Ureter (tissue), 1 donor: ENCODE data around the gene DAP. TPM values are rescaled to one million over a fixed set of nuclear protein-coding genes. Genes with fewer than 3 reads are reported as not detected.
A peak's percentile ranks its signal among the peaks of the same experiment; 100 is the strongest.
"Not testable (repeated sequence)": the region's sequence is repeated elsewhere in the genome, so short reads cannot be mapped to it uniquely, and the experiment has no call there.

ENCODE experiments used
- DNase-seq: peaks from one replicate; pipeline ENCODE4 v3.0.0-alpha.2; 2020; ENCODE audit warnings: low spot score
- total RNA-seq: library from RNA; stranded (reverse); gene quantifications from one replicate; pipeline ENCODE4 v1.2.4, GENCODE V29; 2023
- donor health status: DM: yes; HTN: yes; CAD: no.

DAP gene
- total RNA-seq, 1 donor from 2014 or later, result 209 TPM

DNA sequence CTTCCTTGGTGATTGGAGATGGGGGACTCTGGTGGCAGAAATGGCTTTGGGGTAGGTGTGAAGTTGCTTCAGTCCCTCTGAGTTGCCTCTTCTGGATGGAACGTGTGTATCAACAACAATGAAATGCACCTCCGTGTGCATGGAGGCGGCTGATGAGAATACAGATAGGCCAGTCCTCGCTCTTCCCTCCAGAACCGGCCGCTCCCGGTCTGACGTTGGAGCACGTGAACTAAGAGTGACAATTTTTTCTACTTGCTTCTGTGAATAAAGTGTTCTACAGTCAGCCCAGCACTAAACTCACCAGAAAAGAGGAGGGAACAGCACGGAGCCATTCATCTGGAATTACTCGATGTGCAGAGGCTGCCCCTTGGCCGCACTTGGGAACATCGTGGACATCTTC is 106.5 kb downstream of the DAP start:
- DNase-seq, result no peak

DNA sequence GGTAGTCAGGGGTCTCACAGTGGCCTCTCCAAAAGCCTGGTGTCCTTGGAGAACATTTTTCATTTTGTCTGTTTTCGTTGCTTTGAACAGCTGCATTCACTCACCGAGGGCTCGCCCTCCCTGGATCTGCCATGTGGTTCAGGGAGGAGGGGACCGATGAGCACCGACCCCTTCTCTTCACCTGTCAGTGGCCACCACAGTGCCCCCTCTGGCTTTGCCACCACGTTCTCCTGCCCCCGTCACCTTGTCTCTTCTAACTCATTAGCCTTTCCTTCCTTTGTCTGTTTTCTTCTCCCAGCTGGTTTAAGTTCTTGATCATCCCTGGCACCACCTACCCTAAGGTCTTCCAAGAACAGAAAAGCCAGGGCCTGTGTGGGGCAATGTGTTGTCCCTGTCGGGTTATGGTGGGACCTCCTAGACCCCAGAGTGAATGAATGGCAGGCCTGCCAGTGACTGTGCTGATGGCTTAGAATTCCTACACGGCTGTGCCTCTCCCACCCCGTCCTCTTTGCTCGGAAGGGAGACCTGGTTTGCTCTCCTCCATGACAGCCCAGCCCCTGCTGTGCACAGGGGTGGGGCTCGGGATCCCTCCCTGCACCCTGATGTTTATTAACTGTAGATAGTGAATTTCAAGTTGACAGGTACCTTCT is 107.2 kb downstream of the DAP start:
- no peak for DNase-seq

DNA sequence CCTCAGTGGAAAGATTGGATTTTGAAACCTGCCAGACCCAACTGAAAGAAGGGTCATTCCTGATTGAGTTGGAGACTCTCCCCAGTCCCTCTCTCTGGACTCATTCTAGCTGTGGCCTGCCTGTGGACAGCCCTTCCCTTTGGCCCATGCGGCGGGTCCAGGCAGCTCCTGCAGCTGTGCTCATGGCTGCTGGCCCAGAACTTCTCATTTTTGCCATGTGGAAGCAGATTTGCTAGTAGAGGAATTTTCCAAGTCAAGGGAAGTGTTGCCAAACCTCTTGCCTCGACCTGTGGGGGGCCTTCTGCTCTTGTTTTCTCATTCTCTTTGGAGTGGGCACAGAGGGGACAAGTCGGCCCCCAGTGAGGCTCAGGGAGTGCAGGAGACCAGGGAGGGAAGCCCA is 108.0 kb downstream of the DAP start:
- peak; percentile 57 for DNase-seq

DNA sequence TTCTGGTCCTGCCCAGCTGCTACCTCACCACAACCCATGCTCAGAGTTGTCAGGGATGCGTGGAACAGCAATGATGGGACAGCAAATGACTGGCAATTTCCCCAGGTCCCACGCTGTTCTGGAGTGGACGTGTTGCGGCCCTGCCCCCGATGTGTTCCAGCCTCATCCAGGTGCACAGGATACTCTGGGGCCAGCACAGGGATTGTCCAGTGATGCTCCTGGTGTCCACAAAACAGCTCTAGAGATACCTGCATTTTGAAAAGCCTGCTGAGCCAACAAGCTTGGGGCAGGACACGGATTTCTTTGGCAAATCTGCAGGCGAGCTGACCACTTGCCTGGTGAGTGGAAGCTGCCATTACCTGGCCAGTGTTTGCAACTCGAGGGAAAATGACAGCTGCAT is 108.4 kb downstream of the DAP start:
- no peak for DNase-seq

DNA sequence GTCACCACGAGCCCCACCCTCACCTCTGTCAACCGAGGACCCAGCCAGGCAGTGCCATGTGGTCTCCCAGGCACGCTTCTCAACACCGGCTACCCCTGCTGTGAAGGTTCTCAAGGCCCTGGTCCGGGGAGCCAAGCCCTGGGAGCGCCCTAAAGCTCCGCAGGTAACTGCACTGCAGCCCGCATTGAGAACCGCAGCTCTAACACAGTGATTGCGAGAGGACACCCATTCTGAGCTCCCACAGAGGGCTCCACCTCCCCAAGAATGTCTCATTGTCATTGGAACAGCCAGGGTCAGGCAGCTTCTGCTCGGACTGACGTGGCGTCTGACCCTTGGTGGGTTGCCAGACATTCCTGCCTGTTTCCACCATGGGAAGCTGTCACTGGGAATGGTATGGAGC is 108.9 kb downstream of the DAP start:
- no peak for DNase-seq

DNA sequence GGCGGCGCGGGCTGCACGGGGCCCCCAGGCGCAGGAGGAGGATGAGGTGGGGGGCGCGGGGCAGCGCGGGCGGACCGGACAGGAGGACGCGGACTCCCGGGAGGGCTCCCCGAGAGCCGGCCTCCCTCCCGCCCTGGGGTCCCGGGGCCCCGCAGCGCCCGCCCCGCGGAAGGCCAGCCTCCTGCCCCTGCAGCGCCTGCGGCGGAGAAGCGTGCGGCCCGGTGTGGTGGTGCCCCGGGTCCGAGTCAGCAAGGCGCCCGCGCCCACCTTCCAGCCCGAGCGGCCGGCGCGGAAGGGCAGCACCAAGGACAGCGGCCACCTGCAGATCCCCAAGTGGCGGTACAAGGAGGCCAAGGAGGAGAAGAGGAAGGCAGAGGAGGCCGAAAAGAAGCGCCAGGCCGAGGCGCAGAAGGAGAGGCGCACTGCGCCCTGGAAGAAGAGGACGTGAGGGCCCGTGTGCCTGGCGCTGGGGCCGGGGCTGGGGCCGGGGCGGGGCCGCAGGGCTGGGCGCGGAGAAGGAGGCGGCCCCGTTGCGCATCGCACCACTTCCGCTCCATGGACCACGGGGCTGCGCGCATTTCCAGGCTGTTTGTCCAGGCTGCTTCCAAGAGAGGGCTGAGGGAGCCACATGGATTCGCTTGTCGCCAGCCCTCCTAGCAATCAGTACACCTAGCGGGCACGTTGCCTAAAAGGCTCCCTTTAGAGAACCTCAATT is 111.2 kb downstream of the DAP start:
- DNase-seq, result no peak

DNA sequence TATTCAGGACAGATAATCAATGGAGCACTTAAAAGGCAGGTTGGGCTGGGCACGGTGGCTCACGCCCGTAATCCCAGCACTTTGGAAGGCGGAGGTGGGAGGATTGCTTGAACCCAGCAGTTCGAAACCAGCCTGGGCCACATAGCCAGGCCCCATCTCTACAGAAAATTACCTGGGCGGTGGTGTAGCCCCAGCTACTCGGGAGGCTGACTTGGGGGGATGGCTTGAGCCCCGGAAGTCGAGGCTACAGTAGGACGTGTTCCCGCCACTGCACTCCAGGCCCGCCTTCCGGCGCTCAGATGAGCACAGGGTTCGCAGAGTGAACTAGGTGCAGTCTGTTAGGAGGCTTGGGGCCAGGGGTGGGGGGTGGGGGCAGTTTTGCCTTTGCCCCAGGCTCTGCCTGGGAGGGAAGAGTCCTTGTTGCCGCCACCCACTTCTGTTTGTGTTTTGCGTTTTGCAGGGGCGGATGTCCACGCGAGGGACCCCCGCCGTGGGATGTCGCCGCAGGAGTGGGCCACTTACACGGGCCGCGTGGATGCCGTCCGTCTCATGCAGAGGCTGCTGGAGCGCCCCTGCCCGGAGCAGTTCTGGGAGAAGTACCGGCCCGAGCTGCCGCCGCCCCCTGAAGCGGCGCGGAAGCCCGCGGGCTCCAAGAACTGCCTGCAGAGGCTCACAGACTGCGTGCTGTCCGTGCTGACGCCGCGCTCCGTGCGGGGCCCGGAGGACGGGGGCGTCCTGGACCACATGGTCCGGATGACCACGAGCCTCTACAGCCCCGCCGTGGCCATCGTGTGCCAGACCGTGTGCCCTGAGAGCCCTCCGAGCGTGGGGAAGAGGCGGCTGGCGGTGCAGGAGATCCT is 112.0 kb downstream of the DAP start:
- DNase-seq, result no peak

DNA sequence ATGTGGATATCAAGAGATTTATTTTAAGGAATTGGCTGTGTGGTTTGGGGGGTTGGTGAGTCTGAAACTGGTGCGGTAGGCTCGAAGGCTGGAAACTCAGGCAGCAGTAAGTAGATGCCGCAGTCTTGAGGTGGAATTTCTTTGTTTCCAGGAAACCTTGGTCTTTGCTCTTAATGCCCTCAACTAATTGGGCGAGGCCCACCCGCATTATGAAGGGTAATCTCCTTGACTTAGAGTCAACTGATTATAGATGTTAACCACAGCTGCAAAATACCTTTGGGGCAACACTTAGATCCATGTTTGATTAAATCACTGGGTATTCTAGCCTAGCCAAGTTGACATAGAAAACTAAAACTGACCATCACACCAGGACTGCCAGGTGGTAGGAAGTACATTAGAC is 113.4 kb downstream of the DAP start:
- no peak for DNase-seq

DNA sequence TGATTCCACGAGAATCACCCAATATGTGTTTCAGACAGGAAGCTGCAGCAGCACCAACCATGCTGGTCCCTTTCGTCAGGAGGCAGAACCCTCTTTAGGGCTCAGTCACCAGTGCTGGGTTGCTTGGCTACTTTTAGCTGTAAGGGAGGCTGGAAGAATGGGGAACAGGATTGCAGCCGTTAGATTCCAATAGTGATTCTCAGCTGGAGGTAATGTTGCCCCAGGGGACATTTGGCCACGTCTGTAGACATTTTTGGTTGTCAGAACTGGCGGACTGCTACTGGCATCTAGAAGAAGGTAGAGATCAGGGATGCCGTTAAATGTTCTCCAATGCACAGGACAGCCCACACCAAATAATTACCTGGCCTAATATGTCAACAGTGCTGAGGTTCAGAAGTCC is 115.4 kb downstream of the DAP start:
- DNase-seq, result no peak

DNA sequence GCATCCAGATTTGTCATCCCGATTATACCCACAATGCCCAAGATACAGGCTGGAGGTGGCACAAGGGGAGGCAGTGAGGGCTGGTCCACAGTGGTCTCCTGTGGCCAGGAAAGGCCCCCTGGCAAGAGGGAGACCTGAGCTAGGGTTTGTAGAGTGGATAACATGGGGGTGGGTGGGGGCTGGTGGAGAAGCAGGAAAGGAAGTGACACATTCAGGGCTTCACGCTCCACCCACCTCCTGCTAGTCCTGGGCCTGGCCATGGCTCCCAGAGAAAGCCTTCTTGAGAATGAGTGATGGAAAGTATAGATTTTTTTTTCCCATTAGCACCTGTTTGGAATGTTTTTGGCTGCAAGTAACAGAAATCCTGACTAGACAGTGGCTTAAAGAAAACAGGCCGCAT is 115.9 kb downstream of the DAP start:
- no peak for DNase-seq

DNA sequence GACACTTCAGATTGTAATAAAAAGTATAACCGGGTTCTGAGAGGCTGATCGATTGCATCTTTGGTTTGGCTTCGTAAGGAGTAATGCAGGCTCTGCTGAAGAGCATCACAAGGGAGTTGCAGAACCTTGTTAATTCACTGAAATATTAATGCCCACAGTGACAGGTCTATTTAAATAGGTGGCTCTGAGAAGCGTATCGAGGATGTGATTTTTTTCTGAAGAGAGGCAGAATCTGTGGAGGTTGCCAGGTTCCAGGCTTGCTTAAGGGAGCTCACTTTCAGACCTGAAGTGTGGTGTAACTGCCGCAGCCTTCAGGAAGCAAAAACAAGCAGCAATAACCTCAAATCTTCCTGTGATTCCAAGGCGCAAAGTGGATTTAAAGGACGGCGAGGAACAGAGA is 116.8 kb downstream of the DAP start:
- DNase-seq, result no peak

DNA sequence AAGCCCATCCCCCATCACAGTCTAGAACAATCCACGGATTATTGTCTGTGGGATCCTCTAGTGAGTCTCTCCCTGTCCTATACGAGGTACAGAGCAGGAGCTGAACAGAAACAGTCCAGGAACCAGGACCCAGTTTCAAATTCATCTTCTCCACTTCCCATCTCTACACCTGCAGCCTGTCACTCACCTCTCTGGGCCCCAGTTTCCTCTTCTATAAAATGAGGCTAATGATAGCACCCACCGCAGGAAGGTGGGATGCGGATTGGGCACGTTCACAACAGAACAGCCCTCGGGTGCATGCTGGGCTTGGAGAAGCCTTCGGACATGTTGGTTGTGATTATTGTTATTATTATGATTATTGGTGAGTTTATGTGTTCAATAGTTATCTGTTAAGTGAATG is 118.7 kb downstream of the DAP start:
- DNase-seq, result no peak

DNA sequence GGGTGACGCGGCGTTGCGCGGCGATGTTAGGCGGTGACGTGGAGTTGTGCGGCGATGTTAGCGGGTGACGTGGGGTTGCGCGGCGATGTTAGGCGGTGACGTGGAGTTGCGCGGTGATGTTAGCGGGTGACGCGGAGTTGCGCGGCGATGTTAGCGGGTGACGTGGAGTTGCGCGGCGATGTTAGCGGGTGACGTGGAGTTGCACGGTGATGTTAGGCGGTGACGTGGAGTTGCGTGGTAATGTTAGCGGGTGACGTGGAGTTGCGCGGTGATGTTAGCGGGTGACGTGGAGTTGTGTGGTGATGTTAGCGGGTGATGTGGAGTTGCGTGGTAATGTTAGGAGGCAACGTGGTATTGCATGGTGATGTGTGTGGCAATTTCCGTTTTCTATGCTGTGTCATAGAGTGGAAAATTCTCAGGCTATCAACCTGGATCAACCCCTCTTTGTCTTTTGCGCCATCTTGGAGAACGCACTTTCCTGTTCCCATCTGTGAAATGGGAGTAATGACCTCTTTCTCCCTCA is 121.1 kb downstream of the DAP start:
- DNase-seq, result no peak

DNA sequence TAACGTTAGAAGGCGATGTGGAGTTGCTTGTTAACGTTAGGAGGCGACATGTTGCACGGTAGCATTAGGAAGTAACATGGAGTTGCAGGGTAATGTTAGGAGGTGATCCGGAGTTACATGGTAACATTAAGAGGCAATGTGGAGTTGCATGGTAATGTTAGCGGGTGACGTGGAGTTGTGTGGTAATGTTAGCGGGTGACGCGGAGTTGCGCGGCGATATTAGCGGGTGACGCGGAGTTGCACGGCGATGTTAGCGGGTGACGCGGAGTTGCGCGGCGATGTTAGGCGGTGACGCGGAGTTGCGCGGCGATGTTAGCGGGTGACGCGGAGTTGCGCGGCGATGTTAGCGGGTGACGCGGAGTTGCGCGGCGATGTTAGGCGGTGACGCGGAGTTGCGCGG is 122.3 kb downstream of the DAP start:
- DNase-seq, result not testable (repeated sequence)

DNA sequence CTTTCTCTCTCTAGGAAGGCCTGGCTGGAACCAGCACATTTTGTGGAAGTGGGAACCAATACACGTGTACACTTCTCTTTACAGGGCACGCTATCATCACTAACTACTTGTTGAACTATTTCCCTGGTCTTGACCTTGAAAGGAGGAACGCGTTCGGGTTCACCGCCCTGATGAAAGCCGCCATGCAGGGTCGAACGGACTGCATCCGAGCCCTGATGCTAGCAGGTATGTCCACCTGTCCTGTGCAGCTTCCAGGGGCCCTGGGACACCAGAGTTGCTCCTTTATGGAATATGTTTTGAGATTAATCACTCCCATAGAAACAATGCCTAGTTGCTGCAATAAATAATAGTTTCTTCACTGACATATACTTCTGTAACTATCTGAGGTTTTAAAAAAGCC is 123.1 kb downstream of the DAP start:
- DNase-seq, result no peak

DNA sequence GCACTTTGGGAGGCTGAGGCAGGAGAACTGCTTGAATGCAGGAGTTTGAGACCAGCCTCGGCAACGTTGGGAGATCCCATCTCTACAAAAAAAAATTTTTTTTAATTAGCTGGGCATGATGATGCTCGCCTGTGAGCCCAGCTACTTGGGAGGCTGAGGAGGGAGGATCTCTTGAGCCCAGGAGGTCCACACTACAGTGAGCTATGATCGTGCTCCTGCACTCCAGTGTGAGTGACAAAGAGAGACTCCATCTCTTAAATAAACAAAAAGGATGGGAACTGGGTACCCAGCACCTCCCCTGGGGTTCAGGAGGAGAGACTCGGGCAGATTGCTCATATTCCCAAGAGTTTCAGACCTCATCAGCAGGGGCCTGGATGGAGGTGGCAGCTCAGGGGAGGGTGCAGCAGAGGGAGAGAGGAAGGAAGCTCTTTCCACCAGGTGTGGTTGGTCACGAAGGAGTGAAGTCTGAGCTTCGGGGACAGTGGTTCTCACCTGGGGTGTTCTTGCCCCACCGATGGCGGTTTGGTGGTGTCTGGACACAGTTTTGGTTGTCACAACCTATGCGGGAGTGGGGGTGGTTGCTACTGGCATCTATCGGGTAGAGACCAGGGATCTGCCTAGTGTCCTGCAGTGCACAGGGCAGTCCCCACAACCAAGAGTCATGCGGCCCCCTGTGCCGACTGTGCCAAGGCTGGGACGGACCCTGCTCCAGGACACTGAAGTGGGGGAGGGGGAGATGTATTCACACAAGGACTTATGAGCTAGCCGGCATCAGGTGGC is 124.5 kb downstream of the DAP start:
- no peak for DNase-seq

DNA sequence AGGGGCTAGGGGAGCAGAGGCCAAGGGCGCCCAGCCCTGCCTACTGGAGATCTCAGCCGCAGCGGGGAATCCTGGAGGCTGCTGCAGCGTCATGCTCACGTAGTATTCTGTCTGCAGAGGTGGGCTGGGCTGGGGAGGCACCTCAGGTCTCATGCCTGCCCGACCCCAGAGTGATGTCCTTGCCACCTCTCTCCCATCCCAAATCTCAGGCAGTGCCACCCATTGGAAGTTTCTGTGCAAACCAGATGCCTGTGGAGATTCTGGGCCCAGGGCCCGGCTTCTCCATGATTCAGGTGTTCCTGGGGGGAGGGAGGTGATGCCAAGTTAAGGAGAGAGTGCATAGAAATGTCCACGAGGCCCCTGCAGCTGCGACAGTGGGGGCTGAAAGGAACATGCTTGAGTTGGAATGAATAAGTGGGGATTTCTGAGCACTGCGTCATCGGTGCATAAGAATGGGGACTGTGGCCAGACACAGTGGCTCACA is 125.1 kb downstream of the DAP start:
- DNase-seq, result no peak

DNA sequence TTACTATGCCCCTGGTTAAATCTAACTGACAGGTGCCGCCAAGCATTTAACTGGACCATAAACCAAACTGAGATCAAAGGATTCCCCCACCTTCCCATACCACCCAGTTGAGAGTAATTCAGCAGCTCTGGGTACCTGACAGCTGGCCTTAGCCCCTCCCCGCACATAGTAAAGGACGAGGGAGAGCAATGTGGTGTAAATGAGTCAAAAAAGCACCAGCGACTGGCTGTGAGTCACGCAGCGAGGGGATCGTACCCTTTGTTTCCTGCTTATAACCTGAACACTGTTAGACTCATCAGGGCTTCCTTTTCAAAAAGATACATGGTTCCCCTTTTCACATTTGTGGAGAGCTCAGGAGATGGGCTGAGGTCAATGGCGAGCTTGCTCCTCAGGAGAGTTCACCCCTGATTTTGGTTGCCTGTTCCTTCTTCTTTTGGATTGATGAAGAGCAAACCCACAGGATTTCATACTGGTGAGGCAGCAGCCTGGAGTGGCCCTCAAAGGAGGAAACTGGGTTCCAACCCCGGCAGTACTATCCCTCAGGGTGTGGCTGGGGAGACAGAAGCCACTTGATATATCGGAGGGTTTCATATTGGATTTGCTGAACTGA is 125.7 kb downstream of the DAP start:
- DNase-seq, result no peak

DNA sequence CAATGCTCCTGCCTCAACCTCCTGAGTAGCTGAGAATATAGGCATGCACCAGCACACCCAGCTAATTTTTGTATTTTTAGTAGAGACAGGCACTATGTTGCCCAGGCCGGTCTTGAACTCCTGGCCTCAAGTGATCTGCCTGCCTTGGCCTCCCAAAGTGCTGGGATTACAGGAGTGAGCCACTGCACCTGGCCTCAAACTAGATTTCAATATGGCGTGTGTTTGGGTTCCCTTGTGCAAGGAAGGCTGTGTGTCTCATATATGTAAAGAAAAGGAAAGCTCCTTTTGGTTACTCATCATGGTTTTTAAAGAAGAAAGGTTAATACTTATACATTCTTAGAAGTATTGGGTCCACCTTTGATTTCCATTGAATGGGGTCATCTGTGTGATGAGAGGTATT is 126.5 kb downstream of the DAP start:
- no peak for DNase-seq

DNA sequence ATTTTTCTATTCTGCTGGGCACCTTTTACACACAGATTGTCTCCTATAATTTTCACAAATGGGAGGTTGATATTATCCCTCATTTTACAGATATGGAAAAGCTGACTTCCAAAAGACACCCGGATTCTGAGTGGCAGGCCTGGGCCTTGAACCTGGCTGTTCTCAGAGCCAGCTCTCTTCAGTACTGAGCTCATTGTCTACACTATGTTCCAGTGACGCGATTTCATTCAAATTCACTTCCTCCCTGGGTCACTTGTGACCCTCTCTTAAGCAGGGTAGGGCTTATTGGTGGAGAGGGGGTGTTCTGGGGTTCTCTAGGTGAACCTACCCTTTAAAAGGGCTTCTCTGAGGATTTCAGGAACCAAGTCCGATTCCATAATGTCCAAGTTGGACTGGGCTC is 127.0 kb downstream of the DAP start:
- no peak for DNase-seq
